Measurements from ENCODE around the gene PRDM15. TPM values are rescaled to one million over a fixed set of nuclear protein-coding genes. Genes with fewer than 3 reads are reported as not detected.
A peak's percentile ranks its signal among the peaks of the same experiment; 100 is the strongest.

PRDM15 gene
- total RNA-seq, 1 experiment from 2014 or later, result 11.2 TPM

- peak overlapping the region; percentile 99 for H3K27ac ChIP-seq (ENCODE audit: low read length)
- POLR2A ChIA-PET, result interaction anchor here (0.7 to 1.7 kb wide), 3 partner anchors 13 to 179 kb away, joined by 3 to 30 read pairs (median 5); no protein-coding TSS in a partner anchor
- intact Hi-C loops (cut with micrococcal nuclease; ENCODE audit: unreplicated experiment), result loop anchor here (1.0 kb wide), 1 partner anchor 166 kb away; no protein-coding TSS in a partner anchor
Measured at GRCh38 chr21:41777951-41778815, 101.0 kb downstream of the PRDM15 start.

GRCh38 chr21:41776778-41777177, 102.4 kb downstream of the PRDM15 start:
- CTCF ChIA-PET, result interaction anchor here (0.7 to 2.9 kb wide), 2 partner anchors 164 to 443 kb away, joined by 4 to 42 read pairs; no protein-coding TSS in a partner anchor
- POLR2A ChIA-PET, result interaction anchor here (0.5 to 1.0 kb wide), 6 partner anchors 8 to 285 kb away, joined by 3 to 5 read pairs (median 5); no protein-coding TSS in a partner anchor
- in situ Hi-C loops (cut with HindIII; ENCODE audit: low pct_unique_long_range_greater_than_20kb, low sequenced_read_pairs), result no loop called here
- Histone ChIP-seq H3K4me1 (ENCODE audit: control insufficient read depth, insufficient read depth, low read length) (peaks cover 68% of the 10 kb centered on the region), H3K4me3 (ENCODE audit: low read depth in 2 of 2, low read length in 2 of 2) (no peak overlapping the region), H3K36me3 (ENCODE audit: control insufficient read depth, insufficient read depth, low read length) (no peaks in the 10 kb centered on the region), H3K9me3 (ENCODE audit: control insufficient read depth, insufficient read depth, low read depth, low read length) (no peaks in the 10 kb centered on the region), H3K27me3 (ENCODE audit: control insufficient read depth, insufficient read depth, low read length) (no peaks in the 10 kb centered on the region), H3K27ac (ENCODE audit: low read length) (peak overlapping the region; percentile 99)
- no peak for ATAC-seq
- intact Hi-C loops (cut with micrococcal nuclease; ENCODE audit: unreplicated experiment), result no loop called here
- no peak for TF ChIP-seq SIN3A (IDR thresholded peaks at IDR 0.05; ENCODE audit: borderline replicate concordance, insufficient read depth, low read depth, low read length)
- no peak for TF ChIP-seq TCF7L2 (IDR thresholded peaks at IDR 0.05; ENCODE audit: low read depth, low read length)
- TF ChIP-seq, protein P1, sequence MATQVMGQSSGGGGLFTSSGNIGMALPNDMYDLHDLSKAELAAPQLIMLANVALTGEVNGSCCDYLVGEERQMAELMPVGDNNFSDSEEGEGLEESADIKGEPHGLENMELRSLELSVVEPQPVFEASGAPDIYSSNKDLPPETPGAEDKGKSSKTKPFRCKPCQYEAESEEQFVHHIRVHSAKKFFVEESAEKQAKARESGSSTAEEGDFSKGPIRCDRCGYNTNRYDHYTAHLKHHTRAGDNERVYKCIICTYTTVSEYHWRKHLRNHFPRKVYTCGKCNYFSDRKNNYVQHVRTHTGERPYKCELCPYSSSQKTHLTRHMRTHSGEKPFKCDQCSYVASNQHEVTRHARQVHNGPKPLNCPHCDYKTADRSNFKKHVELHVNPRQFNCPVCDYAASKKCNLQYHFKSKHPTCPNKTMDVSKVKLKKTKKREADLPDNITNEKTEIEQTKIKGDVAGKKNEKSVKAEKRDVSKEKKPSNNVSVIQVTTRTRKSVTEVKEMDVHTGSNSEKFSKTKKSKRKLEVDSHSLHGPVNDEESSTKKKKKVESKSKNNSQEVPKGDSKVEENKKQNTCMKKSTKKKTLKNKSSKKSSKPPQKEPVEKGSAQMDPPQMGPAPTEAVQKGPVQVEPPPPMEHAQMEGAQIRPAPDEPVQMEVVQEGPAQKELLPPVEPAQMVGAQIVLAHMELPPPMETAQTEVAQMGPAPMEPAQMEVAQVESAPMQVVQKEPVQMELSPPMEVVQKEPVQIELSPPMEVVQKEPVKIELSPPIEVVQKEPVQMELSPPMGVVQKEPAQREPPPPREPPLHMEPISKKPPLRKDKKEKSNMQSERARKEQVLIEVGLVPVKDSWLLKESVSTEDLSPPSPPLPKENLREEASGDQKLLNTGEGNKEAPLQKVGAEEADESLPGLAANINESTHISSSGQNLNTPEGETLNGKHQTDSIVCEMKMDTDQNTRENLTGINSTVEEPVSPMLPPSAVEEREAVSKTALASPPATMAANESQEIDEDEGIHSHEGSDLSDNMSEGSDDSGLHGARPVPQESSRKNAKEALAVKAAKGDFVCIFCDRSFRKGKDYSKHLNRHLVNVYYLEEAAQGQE (IDR thresholded peaks at IDR 0.05; ENCODE audit: insufficient read depth in 1 of 2, low read depth in 2 of 2, low read length in 1 of 2), result no peak
- TF ChIP-seq CTCF (IDR thresholded peaks at IDR 0.05), result no peak
- TF ChIP-seq POLR2AphosphoS5 (IDR thresholded peaks at IDR 0.05; ENCODE audit: low read depth, low read length), result no peak
- no peak for DNase-seq (ENCODE audit: low read depth, low spot score)
- BruUV-seq (replicated peaks), result no TSS peak

More at GRCh38 chr21:41777951-41778815, 101.0 kb downstream of the PRDM15 start:
- TF ChIP-seq TCF7L2 (IDR thresholded peaks at IDR 0.05; ENCODE audit: low read depth, low read length) (no peak), POLR2AphosphoS5 (IDR thresholded peaks at IDR 0.05; ENCODE audit: low read depth, low read length) (no peak), CTCF (IDR thresholded peaks at IDR 0.05) (peak; percentile 91), SIN3A (IDR thresholded peaks at IDR 0.05; ENCODE audit: borderline replicate concordance, insufficient read depth, low read depth, low read length) (no peak)
- TF ChIP-seq, protein P1 (IDR thresholded peaks at IDR 0.05; ENCODE audit: insufficient read depth in 1 of 2, low read depth in 2 of 2, low read length in 1 of 2), result no peak
- Histone ChIP-seq H3K4me3 (ENCODE audit: low read depth in 2 of 2, low read length in 2 of 2) (no peak overlapping the region; a peak in 1 of 4 replicates), H3K4me1 (ENCODE audit: control insufficient read depth, insufficient read depth, low read length) (peaks cover 70% of the 10 kb centered on the region), H3K36me3 (ENCODE audit: control insufficient read depth, insufficient read depth, low read length) (no peaks in the 10 kb centered on the region), H3K27me3 (ENCODE audit: control insufficient read depth, insufficient read depth, low read length) (no peaks in the 10 kb centered on the region), H3K9me3 (ENCODE audit: control insufficient read depth, insufficient read depth, low read depth, low read length) (no peaks in the 10 kb centered on the region)
- ATAC-seq (peak; percentile 85), DNase-seq (ENCODE audit: low read depth, low spot score) (no peak)
- no TSS peak for BruUV-seq (replicated peaks)
- in situ Hi-C loops (cut with HindIII; ENCODE audit: low pct_unique_long_range_greater_than_20kb, low sequenced_read_pairs), result no loop called here
- CTCF ChIA-PET, result interaction anchor here (0.5 to 2.9 kb wide), 7 partner anchors 15 to 494 kb away, joined by 3 to 42 read pairs (median 4); no protein-coding TSS in a partner anchor
